LoVo (cell line): ENCODE measurements around the gene VTI1A.
"Not testable (repeated sequence)": the region's sequence is repeated elsewhere in the genome, so short reads cannot be mapped to it uniquely, and the experiment has no call there.

Experiments used
- DNase-seq: peaks from one replicate; pipeline ENCODE4 v3.0.0-alpha.2; 2016; ENCODE audit warnings: low spot score

Gene VTI1A

DNA sequence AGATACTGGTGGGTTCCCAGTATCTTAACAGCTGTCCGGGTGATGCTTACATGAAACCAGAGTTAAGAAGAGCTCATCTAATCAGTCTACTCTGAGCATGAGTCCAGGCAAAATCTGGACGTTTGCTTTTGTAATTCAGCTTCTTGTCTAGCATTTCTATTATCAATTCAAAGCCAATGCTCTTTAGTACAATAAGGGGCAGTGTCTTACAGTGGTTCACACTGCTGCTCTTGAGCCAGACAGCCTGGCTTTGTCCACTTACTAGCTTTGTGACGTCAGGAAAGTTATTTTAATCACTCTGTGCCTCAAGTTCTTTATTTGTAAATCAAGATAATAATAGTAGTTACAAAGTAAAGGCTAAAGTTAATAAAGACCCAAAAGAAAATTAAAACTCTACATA is 275.7 kb downstream of the VTI1A start:
- no peak for DNase-seq

DNA sequence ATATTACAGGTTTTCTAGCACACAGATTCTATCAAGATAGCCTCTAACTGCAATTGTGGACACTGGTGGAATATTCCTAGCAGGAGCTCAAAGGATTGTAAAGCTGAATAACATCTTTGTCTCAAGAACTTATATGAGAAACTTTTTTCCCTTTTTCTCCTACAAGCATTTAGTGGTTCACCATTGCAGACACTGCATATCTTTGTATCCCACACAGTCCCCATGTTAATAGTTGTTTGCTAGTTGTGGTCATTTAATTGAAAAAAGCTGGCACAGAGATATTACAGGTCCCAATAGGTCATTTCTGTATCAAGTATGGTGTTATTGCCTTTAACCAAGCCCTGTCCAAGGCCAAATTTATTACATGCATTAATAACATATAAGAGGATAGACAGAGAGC is 276.9 kb downstream of the VTI1A start:
- DNase-seq, result no peak

DNA sequence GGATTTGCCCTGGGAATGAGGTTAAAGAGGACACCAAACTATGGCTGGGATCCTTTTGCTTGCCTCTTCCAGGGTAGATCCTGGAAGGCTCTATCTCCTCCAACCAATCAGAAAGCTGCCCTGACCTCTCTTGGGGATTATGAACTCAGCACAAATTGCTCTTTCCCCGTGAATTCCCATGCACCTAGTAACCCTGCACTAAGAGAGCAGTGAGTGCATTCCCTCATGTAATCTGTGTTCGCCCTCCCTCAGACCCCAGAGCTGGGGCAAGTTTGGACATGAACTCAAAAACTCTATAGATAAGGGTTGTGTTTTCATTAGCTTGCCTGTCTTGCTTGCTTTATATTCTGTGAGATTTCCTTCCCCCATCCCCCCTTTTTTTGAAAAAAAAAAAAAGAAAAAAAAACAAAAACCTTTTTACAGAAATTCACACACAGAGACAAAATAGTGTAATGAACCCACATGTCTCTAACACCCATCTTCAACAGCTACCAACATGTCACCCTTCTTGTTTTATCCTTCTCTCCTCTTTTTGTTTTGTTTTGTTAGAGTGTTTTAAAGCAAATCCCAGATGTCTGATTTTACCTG is 277.5 kb downstream of the VTI1A start:
- no peak for DNase-seq

DNA sequence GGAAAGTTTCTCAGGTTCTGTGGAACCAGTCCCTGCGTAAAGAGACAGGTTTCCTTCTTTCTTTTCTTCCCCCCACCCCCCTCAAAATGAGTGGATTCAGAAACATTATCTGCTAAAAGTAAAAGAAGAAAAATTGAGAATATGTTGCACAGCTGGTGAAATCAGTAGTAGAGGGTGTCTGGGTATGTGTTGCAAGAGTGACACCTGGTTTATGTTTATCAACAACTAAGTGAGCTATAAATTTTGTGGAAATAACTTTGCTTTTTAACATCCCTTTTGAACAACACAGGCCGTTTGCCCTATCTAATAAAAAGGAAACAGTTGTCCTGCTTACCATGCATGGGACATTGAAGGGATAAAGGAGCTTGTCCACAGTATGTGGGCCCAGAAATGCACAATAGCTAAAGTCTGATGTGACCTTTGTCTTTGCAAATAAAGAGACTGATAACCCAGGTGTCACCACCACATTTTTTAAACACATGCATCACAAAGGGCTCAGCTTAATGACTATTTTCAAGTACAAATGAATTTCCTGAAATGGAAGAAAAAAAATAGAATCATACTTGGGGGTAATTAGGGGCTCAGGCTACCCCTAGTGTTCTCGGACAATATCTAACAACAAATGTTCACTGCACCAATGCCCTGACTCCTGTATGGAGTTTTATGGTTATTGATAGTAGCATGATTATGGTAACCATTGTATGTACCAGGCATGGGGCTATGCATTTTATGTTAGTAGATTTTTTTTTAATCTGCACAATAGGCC is 281.3 kb downstream of the VTI1A start:
- no peak for DNase-seq

DNA sequence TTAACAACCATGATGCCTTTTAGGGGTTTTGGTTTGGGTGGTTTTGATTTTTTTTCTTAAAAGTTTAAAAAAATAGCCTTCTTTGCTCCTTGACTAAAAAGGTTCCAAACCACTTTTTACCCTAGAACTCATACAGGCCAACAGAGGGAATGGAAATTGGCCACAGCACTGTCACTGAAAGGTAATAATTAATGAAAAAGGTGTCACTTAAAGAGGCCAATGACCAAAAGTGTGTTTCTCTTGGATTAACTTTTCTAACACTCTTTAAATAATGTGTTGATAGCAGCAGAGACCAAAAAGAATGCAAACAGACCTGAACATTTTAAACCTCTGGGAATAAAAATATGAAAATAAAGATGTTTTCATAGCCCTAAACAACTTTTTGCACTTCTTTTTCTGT is 282.0 kb downstream of the VTI1A start:
- no peak for DNase-seq

DNA sequence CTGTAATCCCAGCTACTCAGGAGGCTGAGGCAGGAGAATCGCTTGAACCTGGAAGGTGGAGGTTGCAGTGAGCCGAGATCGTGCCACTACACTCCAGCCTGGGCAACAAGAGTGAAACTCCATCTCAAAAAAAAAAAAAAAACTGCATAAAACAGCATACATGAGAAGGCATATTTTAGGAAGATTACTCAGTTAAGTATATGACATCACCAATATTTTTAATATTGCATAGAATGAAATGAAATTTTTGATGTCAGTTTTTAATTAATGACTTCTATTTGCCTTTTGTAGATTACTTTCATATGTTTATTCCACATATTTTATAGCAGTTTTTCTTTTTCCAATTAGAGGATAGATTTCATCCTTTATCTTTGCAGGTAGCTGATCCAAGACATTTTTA is 284.4 kb downstream of the VTI1A start:
- DNase-seq, result not testable (repeated sequence)

DNA sequence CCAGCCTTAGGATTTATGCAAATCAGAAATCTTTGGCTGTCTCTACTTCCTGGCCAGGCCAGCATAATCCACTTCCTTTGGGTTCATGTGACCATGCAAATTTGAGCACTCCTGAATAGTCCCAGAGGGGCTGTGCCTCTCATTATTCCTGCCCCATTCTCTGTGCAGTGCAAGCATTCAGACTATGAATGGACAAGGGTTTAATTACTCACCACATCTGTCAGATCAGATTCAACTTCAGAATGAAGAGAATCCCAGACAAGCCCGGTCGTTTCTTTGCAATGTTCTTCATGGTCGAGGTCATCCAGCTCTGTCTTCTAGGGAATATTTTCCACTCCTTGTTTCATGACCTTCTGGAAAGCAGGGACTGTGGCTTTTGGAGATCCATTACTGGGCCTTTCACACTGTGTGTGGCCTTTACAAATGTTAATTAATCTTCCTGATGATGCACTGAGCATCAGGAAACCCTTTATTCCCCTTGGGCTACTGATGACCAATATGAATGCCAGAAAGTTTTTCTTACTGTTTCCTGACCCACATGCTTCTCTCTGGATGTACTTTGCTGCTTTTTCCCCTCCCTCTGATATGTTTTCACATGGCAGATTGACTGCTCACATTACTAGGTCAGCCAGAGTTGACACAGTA is 285.4 kb downstream of the VTI1A start:
- no peak for DNase-seq

DNA sequence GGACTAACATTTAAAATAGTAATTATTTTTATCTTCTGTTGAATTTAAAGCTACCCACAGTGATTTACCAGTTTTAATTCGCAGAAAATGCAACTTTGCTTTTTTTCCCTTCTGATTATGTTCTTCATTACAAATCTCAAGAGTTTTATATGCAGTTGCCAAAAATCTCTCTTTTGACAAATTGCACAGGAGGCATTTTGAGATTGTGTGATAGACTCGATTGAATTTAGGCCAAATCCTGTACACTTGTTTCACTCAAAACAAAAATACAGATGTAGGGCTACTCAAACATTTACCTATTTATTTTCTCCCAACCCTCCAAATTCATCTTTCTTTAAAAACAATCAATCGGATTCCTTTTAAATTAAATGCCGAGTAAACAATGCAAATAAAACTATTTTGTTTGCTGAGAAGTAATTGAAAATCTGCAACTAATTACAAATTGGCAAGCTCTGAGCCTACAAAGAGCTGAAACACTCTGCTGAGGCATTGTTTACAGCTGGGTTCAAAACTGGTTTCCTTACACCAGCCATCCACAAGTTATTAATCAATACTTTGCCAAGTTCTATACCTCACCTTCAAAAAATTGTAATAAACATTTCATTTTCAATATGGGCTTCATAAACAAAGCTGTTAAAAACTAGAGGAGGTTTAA is 288.2 kb downstream of the VTI1A start:
- DNase-seq, result no peak

DNA sequence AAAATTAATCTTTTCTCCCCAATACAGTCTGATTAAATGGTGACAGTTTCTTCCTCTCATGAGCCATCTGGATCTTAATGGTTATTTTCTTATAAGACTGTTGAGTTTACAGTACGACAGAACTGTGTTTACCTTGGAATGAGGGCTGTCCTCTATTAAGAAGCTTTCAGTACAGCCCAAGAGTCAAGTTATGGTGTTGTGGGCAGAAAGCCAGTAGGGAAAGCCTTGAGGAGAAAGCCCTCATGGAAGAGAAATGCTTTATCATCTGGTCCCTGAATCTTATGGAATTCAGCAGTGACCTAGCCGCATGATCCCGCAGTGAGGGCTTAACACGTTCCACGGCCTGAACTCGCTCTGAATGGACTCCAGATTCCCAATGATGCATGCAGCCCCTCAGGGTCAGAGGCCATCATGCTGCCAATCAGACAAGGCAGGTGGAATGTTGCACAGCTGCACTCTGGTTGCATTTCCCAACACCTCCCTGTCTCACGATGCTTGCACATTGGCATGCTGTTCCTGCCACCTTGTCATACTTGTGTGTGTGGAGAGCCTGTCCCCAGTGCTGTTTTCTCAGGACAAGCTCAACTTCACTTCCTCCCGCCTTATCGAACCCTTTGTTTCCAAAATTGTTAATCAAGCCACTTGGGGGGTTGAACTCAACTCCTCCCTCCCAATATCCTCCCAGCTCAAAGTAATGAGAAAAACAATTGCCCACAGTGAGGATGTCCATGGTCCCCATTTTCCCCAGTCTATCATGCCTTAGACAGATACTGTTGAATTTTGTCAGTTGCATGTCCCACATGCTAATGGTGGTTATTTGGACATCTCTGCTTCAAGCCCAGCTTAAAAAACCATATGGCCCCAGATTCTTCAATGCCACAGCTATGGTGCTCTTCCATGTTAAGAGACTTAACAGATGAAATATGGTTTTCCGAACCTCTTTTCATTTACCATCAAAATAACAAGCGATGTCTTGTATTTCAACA is 291.9 kb downstream of the VTI1A start:
- DNase-seq, result no peak

DNA sequence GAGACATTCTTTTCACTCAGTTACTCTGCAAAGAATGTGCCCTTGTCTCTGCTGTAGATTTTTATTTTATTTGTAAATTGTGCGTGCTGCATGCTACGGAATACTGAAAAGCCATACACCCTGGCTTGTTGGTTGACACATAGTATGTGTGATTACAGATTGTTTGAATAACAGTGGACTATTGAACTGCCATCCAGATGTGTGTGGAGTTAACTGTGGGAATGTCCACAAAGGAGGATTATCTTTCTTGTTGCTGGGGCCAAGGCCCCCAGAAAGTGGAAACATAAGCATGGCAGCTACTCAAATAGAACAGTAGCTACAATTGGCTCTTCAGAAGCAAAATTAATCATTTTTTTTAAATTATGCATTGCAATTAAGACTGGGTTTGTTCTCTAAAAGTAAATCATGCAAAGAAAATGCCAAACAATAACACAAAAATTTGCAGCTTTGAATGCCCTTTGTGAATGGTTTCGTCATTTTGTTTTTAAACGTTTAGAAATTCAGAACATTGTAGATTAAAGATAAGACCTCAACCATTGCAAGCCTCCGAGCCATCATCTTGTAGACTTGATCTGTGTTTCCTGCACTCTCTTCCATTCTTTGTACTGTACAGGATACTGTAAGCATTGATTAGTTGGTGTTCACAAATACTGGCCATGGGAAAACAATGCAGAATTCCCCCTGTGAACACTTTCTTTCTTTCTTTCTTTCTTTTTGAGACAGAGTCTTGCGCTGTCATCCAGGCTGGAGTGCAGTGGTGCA is 292.8 kb downstream of the VTI1A start:
- no peak for DNase-seq

DNA sequence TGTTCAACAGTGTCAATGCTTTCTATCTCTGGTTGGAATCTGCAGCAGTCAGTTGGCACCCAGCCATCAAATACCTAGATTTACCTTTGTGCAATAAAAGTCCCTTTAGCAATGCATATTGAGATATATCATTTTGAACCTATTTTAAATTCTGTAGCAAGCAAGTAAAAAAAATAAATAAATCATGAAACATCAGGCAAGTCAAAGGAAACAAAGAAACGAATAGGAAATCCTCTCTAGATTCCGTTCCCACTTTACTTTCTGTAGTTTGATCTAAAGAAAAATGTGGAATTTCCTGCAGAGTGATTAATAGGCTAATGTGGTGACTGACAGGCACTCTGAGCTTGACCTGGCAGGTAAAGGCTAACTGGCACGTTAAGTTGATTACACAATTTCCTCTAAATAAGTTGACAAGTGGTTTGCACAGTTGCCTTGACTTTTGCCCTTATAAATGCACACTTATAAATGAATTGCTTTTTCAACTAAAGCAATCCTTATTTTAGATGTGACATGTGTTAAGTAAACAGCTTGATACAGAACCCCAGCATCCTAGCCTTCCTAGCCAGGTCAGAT is 294.9 kb downstream of the VTI1A start:
- DNase-seq, result peak; percentile 61

DNA sequence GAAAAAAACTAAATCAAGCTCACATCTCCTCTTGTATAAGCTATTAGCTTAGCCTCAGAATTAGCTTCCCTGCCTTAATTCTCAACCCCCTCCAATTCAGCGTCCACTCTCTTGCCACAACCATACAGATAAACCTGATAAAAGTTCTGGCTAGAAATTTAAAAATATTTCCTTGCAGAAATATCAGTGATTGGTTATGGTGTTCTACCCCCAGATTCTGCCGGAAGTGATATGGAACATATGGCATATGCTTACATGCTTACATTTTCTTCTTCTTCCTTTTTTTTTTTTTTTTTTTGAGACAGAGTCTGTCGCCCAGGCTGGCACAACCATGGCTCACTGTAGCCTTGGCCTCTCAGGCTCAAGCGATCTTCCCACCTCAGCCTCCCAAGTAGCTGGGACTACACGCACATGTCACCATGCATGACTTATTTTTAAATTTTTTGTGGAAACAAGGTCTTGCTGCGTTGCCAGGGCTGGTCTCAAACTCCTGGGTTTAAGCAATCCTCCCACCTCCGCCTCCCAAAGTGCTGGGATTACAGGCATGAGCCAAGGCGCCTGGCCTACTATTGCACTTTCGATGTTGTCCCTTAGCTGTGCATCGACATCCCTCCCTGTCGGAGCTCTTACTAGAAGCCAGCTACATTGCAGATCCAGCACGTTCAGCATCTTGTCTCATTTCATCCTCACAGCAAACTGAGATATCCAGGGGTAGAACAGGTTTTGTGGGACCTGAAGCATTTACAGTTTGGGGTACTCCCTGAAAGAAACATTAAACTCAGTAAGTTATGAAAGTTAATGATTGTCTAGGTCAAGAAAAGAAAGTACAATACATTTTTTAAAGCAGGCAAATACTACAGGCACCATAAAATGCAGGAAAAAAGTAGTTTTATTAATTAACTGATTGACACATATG is 297.4 kb downstream of the VTI1A start:
- DNase-seq, result no peak

DNA sequence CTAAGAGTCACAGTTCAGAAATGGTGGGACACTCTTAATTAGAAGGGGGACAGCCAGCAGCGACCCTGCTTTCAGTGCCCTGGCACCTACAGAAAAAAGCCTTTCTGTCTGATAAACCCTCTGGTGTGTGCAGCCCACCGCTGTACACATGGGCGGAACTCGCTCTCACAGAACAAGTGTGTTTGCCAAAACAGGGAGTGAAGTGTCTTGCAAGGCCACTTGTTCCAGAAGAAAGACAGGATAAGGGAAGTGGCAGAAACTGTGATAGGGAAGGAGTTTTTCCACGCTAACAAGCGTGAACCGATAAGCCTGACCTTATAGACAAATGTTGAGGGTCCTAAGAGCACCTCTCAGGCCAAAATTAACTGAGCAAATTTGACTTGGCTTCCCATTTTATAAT is 299.3 kb downstream of the VTI1A start:
- DNase-seq, result no peak

DNA sequence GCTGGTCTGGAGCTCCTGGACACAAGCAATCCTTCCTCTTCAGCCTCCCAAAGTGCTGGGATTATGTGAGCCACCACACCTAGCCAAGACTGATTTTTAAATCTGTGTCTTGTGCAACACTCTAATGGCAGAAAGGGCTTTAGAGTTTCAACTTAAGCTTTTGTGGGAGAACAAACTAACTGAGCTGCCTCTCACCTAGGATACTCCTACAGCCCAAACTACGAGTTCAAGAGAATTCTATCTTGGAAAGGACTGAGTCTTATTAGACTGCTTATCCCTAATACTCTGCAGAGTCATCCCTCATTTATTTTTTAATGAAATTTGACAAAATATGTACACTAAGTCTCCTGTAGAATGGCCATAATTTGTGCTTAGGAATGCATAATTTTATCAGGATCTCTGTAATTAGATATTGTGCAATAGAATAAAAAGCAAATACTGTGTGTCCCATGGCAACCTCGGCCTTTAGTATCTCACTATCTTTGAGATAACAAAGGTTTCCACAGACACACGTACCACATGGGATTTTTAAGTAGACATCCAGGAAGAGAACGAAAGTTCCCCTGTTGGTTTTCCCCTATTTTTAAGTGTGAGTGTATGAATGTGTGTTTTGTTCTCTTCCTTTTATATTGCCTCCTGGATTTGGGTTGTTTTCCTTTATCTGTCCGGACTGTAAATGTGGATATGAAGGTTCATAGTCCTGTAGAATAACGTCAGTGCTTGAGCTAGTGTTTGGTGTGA is 303.6 kb downstream of the VTI1A start:
- DNase-seq, result no peak

DNA sequence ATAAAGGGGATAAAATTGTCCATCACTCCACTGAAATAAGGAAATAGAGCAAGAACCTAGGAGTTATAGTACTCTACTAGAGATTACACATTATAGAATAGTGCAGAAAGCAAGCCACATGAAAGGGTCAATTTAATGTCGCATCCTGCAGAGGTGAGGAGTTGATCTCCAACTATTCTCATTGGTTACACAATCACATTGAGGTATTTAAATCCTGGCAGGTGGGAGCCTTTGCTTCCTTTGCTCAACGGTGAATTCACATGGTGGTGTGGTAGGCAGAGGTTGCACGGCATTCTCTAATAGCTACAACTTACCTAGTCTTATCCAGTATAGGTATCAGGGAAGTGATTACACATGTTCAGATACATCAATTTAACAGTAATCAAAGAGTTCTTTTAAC is 304.6 kb downstream of the VTI1A start:
- no peak for DNase-seq

DNA sequence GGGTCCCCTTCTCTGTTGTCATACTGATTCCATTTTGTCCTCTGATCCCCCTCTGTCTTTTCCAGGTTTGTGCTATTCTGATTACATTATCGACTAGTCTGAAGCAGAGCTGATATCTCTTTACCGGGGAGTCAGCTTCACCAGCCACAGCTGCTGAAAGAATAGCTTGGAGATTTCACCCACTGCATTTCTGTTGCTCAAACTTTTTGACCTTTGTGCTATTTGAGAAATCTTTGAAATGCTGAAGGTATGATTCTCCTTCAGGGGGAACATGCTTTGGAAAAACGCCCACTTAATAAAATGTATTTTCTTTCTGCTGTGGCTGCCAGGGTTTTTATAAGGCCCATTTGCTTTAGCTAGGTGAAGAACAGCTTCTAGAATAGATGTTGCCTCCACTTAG is 305.3 kb downstream of the VTI1A start:
- no peak for DNase-seq

DNA sequence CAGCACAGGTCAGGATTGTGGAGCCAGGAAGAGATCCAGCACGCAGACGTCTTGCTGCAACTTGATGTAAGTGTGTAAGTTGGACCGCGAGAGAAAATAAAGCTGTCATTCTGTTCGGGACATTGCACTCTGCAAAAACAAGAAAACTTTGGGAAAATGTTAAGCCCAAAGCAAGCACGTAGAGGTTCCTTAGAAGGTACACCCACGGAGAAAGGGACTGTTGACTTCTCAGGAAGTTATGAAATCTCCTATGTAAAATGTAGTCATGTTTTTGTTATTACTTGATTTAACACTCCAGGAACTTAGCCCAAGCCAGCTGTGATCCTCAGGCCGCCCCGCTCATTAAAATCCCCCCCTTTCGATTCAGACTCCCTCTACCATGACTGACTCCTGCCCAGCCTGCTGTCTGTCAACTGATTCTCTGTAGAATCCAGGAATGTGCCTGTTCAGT is 307.0 kb downstream of the VTI1A start:
- no peak for DNase-seq

DNA sequence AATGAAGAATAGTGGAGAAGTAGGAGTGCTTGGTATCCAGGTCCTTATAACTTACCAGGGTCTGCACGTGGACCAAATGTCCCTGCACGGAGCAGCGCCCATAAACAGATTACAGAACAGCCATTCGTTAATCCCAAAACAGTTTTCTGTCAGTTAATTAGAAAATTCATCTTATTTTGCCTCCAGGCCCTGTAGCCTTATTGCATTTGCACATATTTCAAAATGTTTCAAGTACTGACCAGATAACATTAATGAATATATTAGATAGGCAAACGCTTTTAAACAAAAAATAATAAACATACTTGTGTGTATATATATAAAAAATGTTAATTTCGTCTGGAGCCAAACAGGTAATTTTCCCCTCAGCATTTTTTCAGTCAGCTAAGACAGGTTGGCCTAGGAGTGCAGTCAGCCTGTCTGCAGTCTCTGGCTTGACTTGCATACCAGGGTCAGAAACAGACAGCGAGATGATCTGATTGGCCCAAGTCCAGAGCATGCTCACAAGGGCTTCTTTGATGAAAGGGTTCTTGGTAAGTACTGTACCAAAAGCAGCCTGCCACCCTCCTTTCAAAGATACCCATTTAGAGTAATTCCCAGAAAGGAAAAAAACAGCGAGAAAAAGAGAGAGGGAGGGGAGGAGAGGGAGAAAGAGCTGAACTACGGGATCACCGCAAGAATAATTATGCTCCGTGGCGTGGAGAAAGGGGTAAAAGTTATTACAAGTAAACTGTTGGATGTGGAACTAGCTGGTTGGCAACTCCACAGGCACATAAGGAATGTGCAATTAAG is 308.6 kb downstream of the VTI1A start:
- DNase-seq, result no peak
